ENCODE data around the gene BNIP5.
A peak's percentile ranks its signal among the peaks of the same experiment; 100 is the strongest.
"Not testable (repeated sequence)": the region's sequence is repeated elsewhere in the genome, so short reads cannot be mapped to it uniquely, and the experiment has no call there.

The BNIP5 gene

GRCh38 chr6:36340618-36341454, 4.1 kb upstream of the BNIP5 start:
- DNase-seq (ENCODE audit: low read depth, low spot score) = no peak
- ChIA-PET CTCF (interaction anchor here (0.7 to 11.5 kb wide), 33 partner anchors 8 to 274 kb away, joined by 3 to 267 read pairs (median 5); no protein-coding TSS in a partner anchor), POLR2A (interaction anchor here (0.6 to 1.0 kb wide), 2 partner anchors 10 to 22 kb away, joined by 3 to 5 read pairs; no protein-coding TSS in a partner anchor)
- TF ChIP-seq CTCF (IDR thresholded peaks at IDR 0.05; ENCODE audit: insufficient read depth, low read length, missing control alignments) = peak; percentile 97
- H3K4me3 ChIP-seq (ENCODE audit: low read depth, low read length) = peak overlapping the region; percentile 6

GRCh38 chr6:36340306-36340617, 3.6 kb upstream of the BNIP5 start:
- ChIA-PET POLR2A (no interaction called here), CTCF (interaction anchor here (0.7 to 11.5 kb wide), 18 partner anchors 9 to 126 kb away, joined by 3 to 267 read pairs (median 10); no protein-coding TSS in a partner anchor)
- DNase-seq (ENCODE audit: low read depth, low spot score) = no peak
- no peak overlapping the region for H3K4me3 ChIP-seq (ENCODE audit: low read depth, low read length)
- no peak for TF ChIP-seq CTCF (IDR thresholded peaks at IDR 0.05; ENCODE audit: insufficient read depth, low read length, missing control alignments)

DNA sequence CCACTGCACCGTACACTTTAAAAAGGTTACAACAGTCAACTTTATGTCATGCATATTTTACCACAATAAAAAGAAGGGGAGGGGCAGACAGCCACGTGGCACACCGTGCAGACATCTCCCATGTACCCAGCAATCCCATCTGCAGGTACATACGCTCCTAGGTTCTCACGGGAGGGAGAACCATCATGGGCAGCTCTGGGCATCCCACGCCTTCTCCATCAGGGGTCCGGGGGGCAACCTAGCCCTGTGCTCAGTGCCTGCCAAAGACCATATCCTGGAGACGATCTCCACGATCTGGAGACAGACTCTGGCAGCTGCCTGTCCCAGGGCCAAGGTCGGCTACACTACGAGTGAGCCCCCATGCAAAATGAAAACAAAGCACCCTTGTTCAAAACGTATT, 2.5 kb upstream of the BNIP5 start:
- no peak for TF ChIP-seq CTCF (IDR thresholded peaks at IDR 0.05; ENCODE audit: insufficient read depth, low read length, missing control alignments)
- POLR2A ChIA-PET = no interaction called here
- H3K4me3 ChIP-seq (ENCODE audit: low read depth, low read length) = no peak overlapping the region
- DNase-seq (ENCODE audit: low read depth, low spot score) = no peak
- CTCF ChIA-PET = interaction anchor here (0.6 to 11.5 kb wide), 5 partner anchors 8 to 23 kb away, joined by 4 to 267 read pairs (median 17); no protein-coding TSS in a partner anchor

GRCh38 chr6:36338223-36338622, 1.5 kb upstream of the BNIP5 start:
- DNase-seq (ENCODE audit: low read depth, low spot score); H3K4me3 ChIP-seq (ENCODE audit: low read depth, low read length); POLR2A ChIA-PET: not testable (repeated sequence)
- CTCF ChIA-PET = interaction anchor here (11.5 kb wide), 1 partner anchor 16 kb away, joined by 267 read pairs; no protein-coding TSS in a partner anchor

- ChIA-PET POLR2A (no interaction called here), CTCF (interaction anchor here (11.5 kb wide), 1 partner anchor 17 kb away, joined by 267 read pairs; no protein-coding TSS in a partner anchor)
- H3K4me3 ChIP-seq (ENCODE audit: low read depth, low read length) = no peak overlapping the region
- DNase-seq (ENCODE audit: low read depth, low spot score) = no peak
- TF ChIP-seq CTCF (IDR thresholded peaks at IDR 0.05; ENCODE audit: insufficient read depth, low read length, missing control alignments) = no peak
These were observed 1.1 kb upstream of the BNIP5 start for GRCh38 chr6:36337814-36338213.

DNA sequence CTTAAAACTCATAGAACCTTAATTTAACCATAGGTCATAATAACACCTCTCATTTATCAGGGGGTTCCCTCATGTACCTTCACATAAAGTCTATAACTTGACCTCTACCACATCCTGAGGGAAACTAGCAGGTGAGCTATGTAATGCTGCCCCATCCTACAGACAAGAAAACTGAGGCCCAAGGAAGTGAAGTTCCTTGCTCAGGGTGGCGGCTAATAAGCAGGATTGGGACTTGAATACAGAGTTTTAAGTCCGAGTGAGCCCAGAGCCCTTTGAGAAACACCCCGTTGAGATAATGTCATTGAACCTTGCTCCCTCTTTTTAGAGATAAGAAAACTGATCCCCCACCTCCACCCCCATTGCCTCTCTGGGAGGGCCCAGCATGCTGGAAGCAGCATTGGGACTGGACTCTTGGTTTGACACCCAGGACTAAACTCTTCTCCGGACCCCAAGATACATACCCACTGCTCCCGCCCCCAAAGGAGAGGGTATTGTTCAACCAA, 429 bp downstream of the BNIP5 start:
- ChIA-PET POLR2A (no interaction called here), CTCF (interaction anchor here (2.5 to 11.5 kb wide), 2 partner anchors 18 to 34 kb away, joined by 13 to 267 read pairs; no protein-coding TSS in a partner anchor)
- no peak for DNase-seq (ENCODE audit: low read depth, low spot score)
- TF ChIP-seq CTCF (IDR thresholded peaks at IDR 0.05; ENCODE audit: insufficient read depth, low read length, missing control alignments) = no peak
- no peak overlapping the region for H3K4me3 ChIP-seq (ENCODE audit: low read depth, low read length)

Measured in AG04449 (cell line).